Panc1 (cell line): ENCODE measurements around the gene PDZRN4. TPM values are rescaled to one million over a fixed set of nuclear protein-coding genes. Genes with fewer than 3 reads are reported as not detected.

Source experiments
- ATAC-seq: fragments of 200-7000 bp; cut with Tn5 transposase; 2 replicates; pipeline ENCODE4 v1.9.1; 2020; ENCODE audit warnings: mild to moderate bottlenecking, moderate library complexity
- BruUV-seq: library from RNA; stranded (reverse); fragments of 400-500 nt; replicated peaks from 2 replicates; lab custom pipeline; 2021; lab: Mats Ljungman, UMichigan
- CTCF ChIA-PET: fragments of 300-600 bp; sonication (Branson Sonifier 250); formaldehyde crosslinking; loops from one replicate; lab custom pipeline; 2022; ENCODE audit warnings: antibody characterized with exemption; lab: Charles Lee
- POLR2A ChIA-PET: fragments of 300-600 bp; sonication (Branson Sonifier 250); formaldehyde crosslinking; loops from one replicate; lab custom pipeline; 2022; ENCODE audit warnings: antibody characterized with exemption; lab: Charles Lee
- DNase-seq: peaks from one replicate; pipeline ENCODE4 v3.0.0-alpha.2; 2010; ENCODE audit warnings: low read depth, low spot score
- H3K27ac ChIP-seq: 2 replicates; pipeline ENCODE4 v1.5.1; 2011; ENCODE audit warnings: mild to moderate bottlenecking, low read length, inconsistent platforms
- H3K27me3 ChIP-seq: fragments of 200-500 bp; sonication (Bioruptor generic); 2 replicates; pipeline ENCODE4 v1.6.0; 2014; ENCODE audit warnings: low read length, inconsistent platforms; ENCODE audit not compliant: control insufficient read depth, insufficient read depth
- H3K36me3 ChIP-seq: fragments of 200-500 bp; sonication (Bioruptor generic); 2 replicates; pipeline ENCODE4 v1.5.1; 2014; ENCODE audit warnings: inconsistent platforms, mild to moderate bottlenecking, low read length, moderate library complexity; ENCODE audit not compliant: control insufficient read depth, insufficient read depth
- H3K4me1 ChIP-seq: 2 replicates; pipeline ENCODE4 v1.5.1; 2011; ENCODE audit warnings: inconsistent platforms, mild to moderate bottlenecking, low read length, moderate library complexity; ENCODE audit not compliant: control insufficient read depth, insufficient read depth
- H3K4me3 ChIP-seq, 2 experiments: 2 replicates each; pipeline ENCODE4 v1.5.1; 2011 to 2012; ENCODE audit warnings: low read depth in 2 of 2, low read length in 2 of 2, mild to moderate bottlenecking in 2 of 2, inconsistent platforms in 1 of 2, moderate library complexity in 1 of 2
- H3K9me3 ChIP-seq: fragments of 200-500 bp; sonication (Bioruptor generic); 2 replicates; pipeline ENCODE4 v1.5.1; 2014; ENCODE audit warnings: low read depth, mild to moderate bottlenecking, inconsistent platforms, low read length, moderate library complexity; ENCODE audit not compliant: control insufficient read depth, insufficient read depth
- CTCF ChIP-seq: fragments of 450-650 bp; IDR thresholded peaks from 2 replicates; pipeline ENCODE4 v1.5.1; 2017; ENCODE audit warnings: mild to moderate bottlenecking
- POLR2AphosphoS5 ChIP-seq: IDR thresholded peaks from 2 replicates; pipeline ENCODE4 v1.6.1; 2012; ENCODE audit warnings: mild to moderate bottlenecking, low read depth, low read length, moderate library complexity
- REST ChIP-seq, 2 experiments: IDR thresholded peaks; 2 replicates each; pipeline ENCODE4 v1.6.1; 2011 to 2012; ENCODE audit warnings: low read depth in 2 of 2, control low read depth in 1 of 2, low read length in 1 of 2, mild to moderate bottlenecking in 1 of 2, moderate library complexity in 1 of 2; ENCODE audit not compliant: insufficient read depth in 1 of 2
- SIN3A ChIP-seq: IDR thresholded peaks from 2 replicates; pipeline ENCODE4 v1.6.1; 2012; ENCODE audit warnings: low read depth, mild to moderate bottlenecking, low read length, moderate library complexity, borderline replicate concordance; ENCODE audit not compliant: insufficient read depth
- TCF7L2 ChIP-seq: IDR thresholded peaks from 2 replicates; pipeline ENCODE4 v1.6.1; 2011; ENCODE audit warnings: mild to moderate bottlenecking, low read depth, low read length, inconsistent platforms
- in situ Hi-C: cut with HindIII; loops from 2 replicates; pipeline ENCODE4 v1.10.0; 2016; ENCODE audit warnings: low sequenced_read_pairs, low pct_unique_long_range_greater_than_20kb
- intact Hi-C: fragments of 100-400 bp; cut with micrococcal nuclease; formaldehyde crosslinking; loops from one replicate; pipeline ENCODE4 v1.10.0; 2022; ENCODE audit not compliant: unreplicated experiment
- total RNA-seq: library from RNA; stranded (reverse); gene quantifications from one replicate; pipeline ENCODE4 v1.2.1, GENCODE V29; 2021; ENCODE audit not compliant: unreplicated experiment

The PDZRN4 gene
- total RNA-seq, 1 experiment from 2014 or later: not detected

- DNase-seq: no peak
Observed at GRCh38 chr12:41511247-41511646, 323.1 kb downstream of the PDZRN4 start.

GRCh38 chr12:41512497-41512896 is 324.4 kb downstream of the PDZRN4 start:
- POLR2A ChIA-PET: no interaction called here
- H3K4me3 ChIP-seq: no peak overlapping the region
- no TSS peak for BruUV-seq
- intact Hi-C loops (no loop called here), in situ Hi-C loops (no loop called here)
- ATAC-seq (no peak), DNase-seq (no peak)
- H3K4me1 ChIP-seq: no peaks in the 10 kb centered on the region
- CTCF ChIA-PET: no interaction called here
- H3K27me3 ChIP-seq: no peaks in the 10 kb centered on the region
- H3K9me3 ChIP-seq: no peaks in the 10 kb centered on the region
- no peak for TF ChIP-seq CTCF
- TF ChIP-seq REST (IDR thresholded peaks at IDR 0.05; ENCODE audit: insufficient read depth in 1 of 2, low read depth in 2 of 2, low read length in 1 of 2): no peak
- TF ChIP-seq POLR2AphosphoS5: no peak
- no peak for TF ChIP-seq TCF7L2
- TF ChIP-seq SIN3A: no peak
- no peaks in the 10 kb centered on the region for H3K36me3 ChIP-seq
- no peak overlapping the region for H3K27ac ChIP-seq

More at GRCh38 chr12:41511247-41511646, 323.1 kb downstream of the PDZRN4 start:
- no peaks in the 10 kb centered on the region for H3K27me3 ChIP-seq
- ChIA-PET CTCF (no interaction called here), POLR2A (no interaction called here)
- no peak overlapping the region for H3K4me3 ChIP-seq
- no TSS peak for BruUV-seq
- ATAC-seq: no peak
- H3K36me3 ChIP-seq: no peaks in the 10 kb centered on the region
- TF ChIP-seq POLR2AphosphoS5 (no peak), TCF7L2 (no peak), REST (IDR thresholded peaks at IDR 0.05; ENCODE audit: insufficient read depth in 1 of 2, low read depth in 2 of 2, low read length in 1 of 2) (no peak), CTCF (no peak), SIN3A (no peak)
- no peaks in the 10 kb centered on the region for H3K9me3 ChIP-seq
- no peak overlapping the region for H3K27ac ChIP-seq
- intact Hi-C loops: no loop called here
- in situ Hi-C loops: no loop called here
- no peaks in the 10 kb centered on the region for H3K4me1 ChIP-seq
